ENCODE measurements around the gene SLC1A7.

The SLC1A7 gene

GRCh38 chr1:53049574-53049967, 92.9 kb downstream of the SLC1A7 start:
- no peak for DNase-seq

- DNase-seq = no peak
These were observed 93.4 kb downstream of the SLC1A7 start for GRCh38 chr1:53048960-53049573.

GRCh38 chr1:53047737-53048736, 94.4 kb downstream of the SLC1A7 start:
- DNase-seq = no peak

GRCh38 chr1:53046930-53047329, 95.5 kb downstream of the SLC1A7 start:
- no peak for DNase-seq

- DNase-seq = no peak
These were observed 97.5 kb downstream of the SLC1A7 start for GRCh38 chr1:53044926-53045325.

- DNase-seq = no peak
These were observed 99.2 kb downstream of the SLC1A7 start for GRCh38 chr1:53043271-53043670.

GRCh38 chr1:53038566-53038965, 103.9 kb downstream of the SLC1A7 start:
- DNase-seq = no peak
